ENCODE data around the gene TMEM109. TPM values are rescaled to one million over a fixed set of nuclear protein-coding genes. Genes with fewer than 3 reads are reported as not detected.

TMEM109 gene
- total and polyA plus RNA-seq, 2 of the 13 experiments (the other 11 are each of a cell fraction or from before 2014, with no cell fraction given) = 7.7 to 18.0 TPM

DNA sequence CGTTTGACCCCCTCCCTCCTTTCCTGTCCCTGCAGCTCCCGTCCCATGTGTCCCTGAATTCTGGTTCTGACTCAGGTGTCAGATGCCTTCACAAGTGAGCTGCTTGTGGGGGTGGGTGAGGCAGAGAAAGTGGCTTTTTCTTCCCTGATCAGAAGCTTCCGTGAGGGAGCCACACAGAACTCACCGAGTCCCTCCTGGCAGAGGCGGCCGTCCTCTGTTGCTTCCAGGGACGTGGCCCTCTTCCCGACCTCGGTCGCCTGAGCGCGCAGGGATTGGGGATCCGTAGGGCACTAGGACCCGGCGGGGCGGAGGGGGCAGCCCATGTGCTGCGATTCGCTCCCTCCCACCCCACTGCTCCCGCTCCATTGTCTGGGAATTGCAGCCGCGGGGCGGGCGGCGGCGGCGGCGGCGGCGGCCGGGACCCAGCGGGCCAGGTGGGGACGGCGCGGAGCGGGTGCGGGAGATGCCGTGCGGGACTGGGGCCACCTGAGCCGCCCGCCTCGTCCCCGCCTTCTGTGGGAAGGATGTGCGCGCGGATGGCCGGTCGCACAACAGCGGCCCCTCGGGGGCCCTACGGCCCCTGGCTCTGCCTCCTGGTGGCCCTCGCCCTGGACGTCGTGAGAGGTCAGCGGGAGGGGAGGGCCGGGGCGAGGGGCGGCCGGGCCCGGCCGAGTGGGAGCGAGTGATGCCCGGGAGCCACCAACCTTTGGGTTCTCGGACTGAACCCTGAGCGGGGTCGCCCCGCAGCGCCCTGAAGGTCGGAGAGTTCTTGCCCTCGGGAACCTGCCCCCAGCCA, 10.3 kb downstream of the TMEM109 start, which contains the start of gene TMEM132A (continued):
- TF ChIP-seq ZBTB38 (CRISPR knock-in tag; IDR thresholded peaks at IDR 0.05) (no peak), MZF1 (CRISPR knock-in tag; IDR thresholded peaks at IDR 0.05; ENCODE audit: borderline replicate concordance) (no peak), EZH2 (conservative IDR thresholded peaks at IDR 0.05; ENCODE audit: low read depth, low read length) (no peak), ARHGAP35 (CRISPR knock-in tag; IDR thresholded peaks at IDR 0.05; ENCODE audit: borderline replicate concordance) (no peak), HMGA1 (CRISPR knock-in tag; conservative IDR thresholded peaks at IDR 0.05) (no peak), KDM4B (CRISPR knock-in tag; IDR thresholded peaks at IDR 0.05) (no peak), TOE1 (CRISPR knock-in tag; IDR thresholded peaks at IDR 0.05) (no peak), ZNF335 (CRISPR knock-in tag; IDR thresholded peaks at IDR 0.05) (no peak), ZBTB7B (CRISPR knock-in tag; IDR thresholded peaks at IDR 0.05) (0 out of 2 replicates have a peak, but pooled peaks have one; percentile 17), ZNF232 (CRISPR knock-in tag; IDR thresholded peaks at IDR 0.05; ENCODE audit: borderline replicate concordance) (peak; percentile 24; the same call in 1 of the 2 replicates), NFRKB (IDR thresholded peaks at IDR 0.05) (no peak), ZNF557 (CRISPR knock-in tag; IDR thresholded peaks at IDR 0.05) (0 out of 2 replicates have a peak, but pooled peaks have one; percentile 22), ZNF180 (CRISPR knock-in tag; IDR thresholded peaks at IDR 0.05; ENCODE audit: borderline replicate concordance, low read depth) (no peak), ZNF256 (CRISPR knock-in tag; conservative IDR thresholded peaks at IDR 0.05) (no peak), ZNF788 (CRISPR knock-in tag; IDR thresholded peaks at IDR 0.05; ENCODE audit: borderline replicate concordance) (peak; percentile 94; the same call in 1 of the 2 replicates), MLLT10 (CRISPR knock-in tag; IDR thresholded peaks at IDR 0.05) (no peak), ZNF431 (CRISPR knock-in tag; IDR thresholded peaks at IDR 0.05; ENCODE audit: borderline replicate concordance, low read depth) (no peak), ZNF83 (CRISPR knock-in tag; IDR thresholded peaks at IDR 0.05; ENCODE audit: borderline replicate concordance) (no peak), HNRNPK (IDR thresholded peaks at IDR 0.05; ENCODE audit: low read depth, low read length, poor library complexity, severe bottlenecking) (no peak), SP1 (IDR thresholded peaks at IDR 0.05) (no peak), SP1 (CRISPR knock-in tag; IDR thresholded peaks at IDR 0.05) (peak; percentile 58; the same call in 1 of the 2 replicates), ZNF737 (CRISPR knock-in tag; IDR thresholded peaks at IDR 0.05; ENCODE audit: borderline replicate concordance) (no peak), SAP130 (CRISPR knock-in tag; IDR thresholded peaks at IDR 0.05; ENCODE audit: low read depth) (peak; percentile 66), MIER2 (CRISPR knock-in tag; IDR thresholded peaks at IDR 0.05) (0 out of 2 replicates have a peak, but pooled peaks have one; percentile 32)
- TF ChIP-seq, protein P1, sequence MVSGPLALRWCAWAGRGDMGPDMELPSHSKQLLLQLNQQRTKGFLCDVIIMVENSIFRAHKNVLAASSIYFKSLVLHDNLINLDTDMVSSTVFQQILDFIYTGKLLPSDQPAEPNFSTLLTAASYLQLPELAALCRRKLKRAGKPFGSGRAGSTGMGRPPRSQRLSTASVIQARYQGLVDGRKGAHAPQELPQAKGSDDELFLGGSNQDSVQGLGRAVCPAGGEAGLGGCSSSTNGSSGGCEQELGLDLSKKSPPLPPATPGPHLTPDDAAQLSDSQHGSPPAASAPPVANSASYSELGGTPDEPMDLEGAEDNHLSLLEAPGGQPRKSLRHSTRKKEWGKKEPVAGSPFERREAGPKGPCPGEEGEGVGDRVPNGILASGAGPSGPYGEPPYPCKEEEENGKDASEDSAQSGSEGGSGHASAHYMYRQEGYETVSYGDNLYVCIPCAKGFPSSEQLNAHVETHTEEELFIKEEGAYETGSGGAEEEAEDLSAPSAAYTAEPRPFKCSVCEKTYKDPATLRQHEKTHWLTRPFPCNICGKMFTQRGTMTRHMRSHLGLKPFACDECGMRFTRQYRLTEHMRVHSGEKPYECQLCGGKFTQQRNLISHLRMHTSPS (CRISPR knock-in tag; IDR thresholded peaks at IDR 0.05; ENCODE audit: low read depth) = no peak
- TF ChIP-seq, protein P2, sequence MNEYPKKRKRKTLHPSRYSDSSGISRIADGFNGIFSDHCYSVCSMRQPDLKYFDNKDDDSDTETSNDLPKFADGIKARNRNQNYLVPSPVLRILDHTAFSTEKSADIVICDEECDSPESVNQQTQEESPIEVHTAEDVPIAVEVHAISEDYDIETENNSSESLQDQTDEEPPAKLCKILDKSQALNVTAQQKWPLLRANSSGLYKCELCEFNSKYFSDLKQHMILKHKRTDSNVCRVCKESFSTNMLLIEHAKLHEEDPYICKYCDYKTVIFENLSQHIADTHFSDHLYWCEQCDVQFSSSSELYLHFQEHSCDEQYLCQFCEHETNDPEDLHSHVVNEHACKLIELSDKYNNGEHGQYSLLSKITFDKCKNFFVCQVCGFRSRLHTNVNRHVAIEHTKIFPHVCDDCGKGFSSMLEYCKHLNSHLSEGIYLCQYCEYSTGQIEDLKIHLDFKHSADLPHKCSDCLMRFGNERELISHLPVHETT (CRISPR knock-in tag; conservative IDR thresholded peaks at IDR 0.05) = 0 out of 2 replicates have a peak, but pooled peaks have one; percentile 40
- TF ChIP-seq, protein P3, sequence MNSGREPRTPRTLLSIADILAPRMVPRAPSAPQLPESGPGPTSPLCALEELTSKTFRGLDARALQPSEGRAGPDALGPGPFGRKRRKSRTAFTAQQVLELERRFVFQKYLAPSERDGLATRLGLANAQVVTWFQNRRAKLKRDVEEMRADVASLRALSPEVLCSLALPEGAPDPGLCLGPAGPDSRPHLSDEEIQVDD (CRISPR knock-in tag; IDR thresholded peaks at IDR 0.05; ENCODE audit: borderline replicate concordance) = no peak
